ACC112 (cell line): Measurements from ENCODE around the gene NKD2.
A peak's percentile ranks its signal among the peaks of the same experiment; 100 is the strongest.
"Not testable (repeated sequence)": the region's sequence is repeated elsewhere in the genome, so short reads cannot be mapped to it uniquely, and the experiment has no call there.

ENCODE experiments used
- H2AFZ ChIP-seq: fragments of 200-600 bp; sonication (generic); one replicate; pipeline ENCODE4 v1.6.0; 2017; ENCODE audit warnings: antibody characterized with exemption, low read length; ENCODE audit not compliant: unreplicated experiment
- H3K27ac ChIP-seq: fragments of 200-600 bp; sonication (generic); 2 replicates; pipeline ENCODE4 v1.5.1; 2014; ENCODE audit warnings: low read depth, mild to moderate bottlenecking, antibody characterized with exemption, low read length, moderate library complexity
- H3K27me3 ChIP-seq: fragments of 200-600 bp; sonication (generic); 2 replicates; pipeline ENCODE4 v1.6.1; 2014; ENCODE audit warnings: mild to moderate bottlenecking, antibody characterized with exemption, low read length, moderate library complexity, mixed read lengths; ENCODE audit not compliant: insufficient read depth
- H3K36me3 ChIP-seq: fragments of 200-600 bp; sonication (generic); 2 replicates; pipeline ENCODE4 v1.6.1; 2016; ENCODE audit warnings: mild to moderate bottlenecking, antibody characterized with exemption, low read length, moderate library complexity, mixed read lengths; ENCODE audit not compliant: insufficient read depth
- H3K4me1 ChIP-seq: fragments of 200-600 bp; sonication (generic); one replicate; pipeline ENCODE4 v1.6.1; 2016; ENCODE audit warnings: low read length, mixed read lengths; ENCODE audit not compliant: insufficient read depth, unreplicated experiment, control insufficient read depth
- H3K4me3 ChIP-seq: fragments of 200-600 bp; sonication (generic); 2 replicates; pipeline ENCODE4 v1.5.1; 2014; ENCODE audit warnings: mild to moderate bottlenecking, low read depth, low read length
- H3K79me2 ChIP-seq: fragments of 200-600 bp; sonication (generic); one replicate; pipeline ENCODE4 v1.6.0; 2016; ENCODE audit warnings: low read length; ENCODE audit not compliant: control insufficient read depth, unreplicated experiment, insufficient read depth

The NKD2 gene

GRCh38 chr5:1000329-1000728, 8.3 kb upstream of the NKD2 start:
- peaks cover 6% of the 10 kb centered on the region for H3K4me1 ChIP-seq
- H3K4me3 ChIP-seq = no peak overlapping the region
- peaks cover 27% of the 10 kb centered on the region; the same call in 1 of the 2 replicates for H3K27me3 ChIP-seq

GRCh38 chr5:1000831-1001230, 7.8 kb upstream of the NKD2 start:
- not testable (repeated sequence) for H3K36me3 ChIP-seq, H3K4me1 ChIP-seq, H3K4me3 ChIP-seq

More at GRCh38 chr5:1000329-1000728, 8.3 kb upstream of the NKD2 start:
- no peak overlapping the region for H2AFZ ChIP-seq
- no peaks in the 10 kb centered on the region for H3K79me2 ChIP-seq
- H3K27ac ChIP-seq = no peak overlapping the region
- H3K36me3 ChIP-seq = no peaks in the 10 kb centered on the region

GRCh38 chr5:1001406-1002270, 7.0 kb upstream of the NKD2 start:
- Histone ChIP-seq H2AFZ (no peak overlapping the region), H3K4me1 (peaks cover 6% of the 10 kb centered on the region), H3K27me3 (peaks cover 40% of the 10 kb centered on the region), H3K79me2 (no peaks in the 10 kb centered on the region), H3K36me3 (no peaks in the 10 kb centered on the region), H3K27ac (no peak overlapping the region), H3K4me3 (no peak overlapping the region)

More at GRCh38 chr5:1000831-1001230, 7.8 kb upstream of the NKD2 start:
- not testable (repeated sequence) for H3K79me2 ChIP-seq, H3K27ac ChIP-seq, H2AFZ ChIP-seq
- peaks cover 32% of the 10 kb centered on the region for H3K27me3 ChIP-seq

GRCh38 chr5:1002271-1002546, 6.4 kb upstream of the NKD2 start:
- Histone ChIP-seq H3K4me3 (no peak overlapping the region), H3K27me3 (peaks cover 46% of the 10 kb centered on the region), H3K4me1 (peaks cover 2% of the 10 kb centered on the region), H2AFZ (no peak overlapping the region), H3K36me3 (no peaks in the 10 kb centered on the region), H3K27ac (no peak overlapping the region), H3K79me2 (no peaks in the 10 kb centered on the region)

GRCh38 chr5:1002836-1003235, 5.8 kb upstream of the NKD2 start:
- no peak overlapping the region for H2AFZ ChIP-seq
- H3K27me3 ChIP-seq = peaks cover 52% of the 10 kb centered on the region
- H3K4me3 ChIP-seq = no peak overlapping the region
- H3K27ac ChIP-seq = no peak overlapping the region
- H3K4me1 ChIP-seq = no peaks in the 10 kb centered on the region
- H3K79me2 ChIP-seq = no peaks in the 10 kb centered on the region
- no peaks in the 10 kb centered on the region for H3K36me3 ChIP-seq

GRCh38 chr5:1003296-1003937, 5.2 kb upstream of the NKD2 start:
- Histone ChIP-seq H3K36me3 (no peaks in the 10 kb centered on the region), H3K27ac (no peak overlapping the region), H3K27me3 (peaks cover 57% of the 10 kb centered on the region), H3K4me3 (no peak overlapping the region), H3K4me1 (no peaks in the 10 kb centered on the region), H2AFZ (no peak overlapping the region), H3K79me2 (no peaks in the 10 kb centered on the region)

GRCh38 chr5:1004461-1005248, 3.9 kb upstream of the NKD2 start:
- peak overlapping the region; percentile 57 for H2AFZ ChIP-seq
- H3K36me3 ChIP-seq = no peaks in the 10 kb centered on the region
- peak overlapping the region; percentile 78 for H3K4me3 ChIP-seq
- peaks cover 62% of the 10 kb centered on the region for H3K27me3 ChIP-seq
- no peaks in the 10 kb centered on the region for H3K4me1 ChIP-seq
- no peak overlapping the region for H3K27ac ChIP-seq
- no peaks in the 10 kb centered on the region for H3K79me2 ChIP-seq

GRCh38 chr5:1005249-1005851, 3.3 kb upstream of the NKD2 start:
- H3K36me3 ChIP-seq = no peaks in the 10 kb centered on the region
- H3K27me3 ChIP-seq = peaks cover 69% of the 10 kb centered on the region
- no peak overlapping the region for H2AFZ ChIP-seq
- H3K79me2 ChIP-seq = no peaks in the 10 kb centered on the region
- H3K27ac ChIP-seq = no peak overlapping the region
- no peaks in the 10 kb centered on the region for H3K4me1 ChIP-seq
- H3K4me3 ChIP-seq = peak overlapping the region; percentile 78

GRCh38 chr5:1005904-1006655, 2.5 kb upstream of the NKD2 start:
- H3K27me3 ChIP-seq = peaks cover 76% of the 10 kb centered on the region
- H3K27ac ChIP-seq = no peak overlapping the region
- no peak overlapping the region for H2AFZ ChIP-seq
- H3K79me2 ChIP-seq = no peaks in the 10 kb centered on the region
- H3K4me3 ChIP-seq = no peak overlapping the region
- H3K36me3 ChIP-seq = no peaks in the 10 kb centered on the region
- H3K4me1 ChIP-seq = no peaks in the 10 kb centered on the region

GRCh38 chr5:1006656-1007071, 1.9 kb upstream of the NKD2 start:
- Histone ChIP-seq H3K4me1 (no peaks in the 10 kb centered on the region), H3K27me3 (peaks cover 77% of the 10 kb centered on the region), H3K79me2 (no peaks in the 10 kb centered on the region), H3K36me3 (no peaks in the 10 kb centered on the region), H2AFZ (no peak overlapping the region), H3K27ac (no peak overlapping the region), H3K4me3 (no peak overlapping the region)
